ENCODE measurements around the gene AP1S1.

AP1S1 gene

GRCh38 chr7:101161692-101162471 is 7.6 kb downstream of the AP1S1 start:
- DNase-seq (ENCODE audit: low spot score): no peak
- CTCF ChIA-PET: interaction anchor here (0.6 kb wide), 1 partner anchor 18 kb away, joined by 3 read pairs; no protein-coding TSS in a partner anchor
- peak overlapping the region; percentile 86 for H3K27ac ChIP-seq
- POLR2A ChIA-PET (ENCODE audit: low non-redundant PET): no interaction called here
- TF ChIP-seq, protein P1, sequence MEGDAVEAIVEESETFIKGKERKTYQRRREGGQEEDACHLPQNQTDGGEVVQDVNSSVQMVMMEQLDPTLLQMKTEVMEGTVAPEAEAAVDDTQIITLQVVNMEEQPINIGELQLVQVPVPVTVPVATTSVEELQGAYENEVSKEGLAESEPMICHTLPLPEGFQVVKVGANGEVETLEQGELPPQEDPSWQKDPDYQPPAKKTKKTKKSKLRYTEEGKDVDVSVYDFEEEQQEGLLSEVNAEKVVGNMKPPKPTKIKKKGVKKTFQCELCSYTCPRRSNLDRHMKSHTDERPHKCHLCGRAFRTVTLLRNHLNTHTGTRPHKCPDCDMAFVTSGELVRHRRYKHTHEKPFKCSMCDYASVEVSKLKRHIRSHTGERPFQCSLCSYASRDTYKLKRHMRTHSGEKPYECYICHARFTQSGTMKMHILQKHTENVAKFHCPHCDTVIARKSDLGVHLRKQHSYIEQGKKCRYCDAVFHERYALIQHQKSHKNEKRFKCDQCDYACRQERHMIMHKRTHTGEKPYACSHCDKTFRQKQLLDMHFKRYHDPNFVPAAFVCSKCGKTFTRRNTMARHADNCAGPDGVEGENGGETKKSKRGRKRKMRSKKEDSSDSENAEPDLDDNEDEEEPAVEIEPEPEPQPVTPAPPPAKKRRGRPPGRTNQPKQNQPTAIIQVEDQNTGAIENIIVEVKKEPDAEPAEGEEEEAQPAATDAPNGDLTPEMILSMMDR (conservative IDR thresholded peaks at IDR 0.05; ENCODE audit: low read depth): no peak

DNA sequence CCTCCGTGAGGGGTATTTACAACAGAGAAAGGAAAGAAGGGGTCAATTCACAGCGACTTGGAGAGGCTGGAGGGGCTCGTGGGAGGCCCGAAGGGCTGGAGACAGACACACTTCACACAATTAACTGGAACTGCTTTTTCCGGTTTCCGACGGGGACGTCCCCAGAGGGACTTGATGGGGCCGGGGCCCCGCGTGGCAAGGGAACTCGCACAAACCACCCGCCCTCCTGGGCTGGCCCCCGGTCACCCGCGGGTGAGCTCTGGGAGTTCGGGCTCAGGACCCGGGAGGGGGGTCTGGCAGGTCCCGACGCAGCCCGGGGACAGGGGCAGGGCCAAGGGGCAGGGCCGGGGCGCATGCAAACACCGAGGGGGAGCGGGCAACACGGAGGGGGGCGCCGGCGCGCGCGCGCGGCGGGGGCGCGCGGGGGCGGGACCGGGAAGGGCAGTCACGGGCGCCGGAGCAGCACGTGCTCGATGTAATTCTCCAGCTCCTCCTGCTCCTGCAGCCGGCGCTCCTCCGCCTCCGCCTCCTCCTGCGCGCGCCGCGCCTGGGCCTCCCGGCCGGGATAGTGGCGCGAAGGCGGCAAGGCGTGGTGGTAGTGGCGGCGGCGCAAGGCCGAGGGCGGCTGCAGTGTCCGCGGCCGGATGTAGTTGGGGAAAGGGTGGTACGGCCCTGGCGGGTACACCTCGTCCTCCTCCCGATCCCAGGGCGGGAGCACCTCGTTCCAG is 8.4 kb downstream of the AP1S1 start:
- TF ChIP-seq, protein P1 (conservative IDR thresholded peaks at IDR 0.05; ENCODE audit: low read depth): no peak
- DNase-seq (ENCODE audit: low spot score): peak; percentile 69
- ChIA-PET CTCF (interaction anchor here (0.6 to 0.9 kb wide), 2 partner anchors 19 to 26 kb away, joined by 3 to 8 read pairs; no protein-coding TSS in a partner anchor), POLR2A (ENCODE audit: low non-redundant PET) (no interaction called here)
- peak overlapping the region; percentile 86 for H3K27ac ChIP-seq

DNA sequence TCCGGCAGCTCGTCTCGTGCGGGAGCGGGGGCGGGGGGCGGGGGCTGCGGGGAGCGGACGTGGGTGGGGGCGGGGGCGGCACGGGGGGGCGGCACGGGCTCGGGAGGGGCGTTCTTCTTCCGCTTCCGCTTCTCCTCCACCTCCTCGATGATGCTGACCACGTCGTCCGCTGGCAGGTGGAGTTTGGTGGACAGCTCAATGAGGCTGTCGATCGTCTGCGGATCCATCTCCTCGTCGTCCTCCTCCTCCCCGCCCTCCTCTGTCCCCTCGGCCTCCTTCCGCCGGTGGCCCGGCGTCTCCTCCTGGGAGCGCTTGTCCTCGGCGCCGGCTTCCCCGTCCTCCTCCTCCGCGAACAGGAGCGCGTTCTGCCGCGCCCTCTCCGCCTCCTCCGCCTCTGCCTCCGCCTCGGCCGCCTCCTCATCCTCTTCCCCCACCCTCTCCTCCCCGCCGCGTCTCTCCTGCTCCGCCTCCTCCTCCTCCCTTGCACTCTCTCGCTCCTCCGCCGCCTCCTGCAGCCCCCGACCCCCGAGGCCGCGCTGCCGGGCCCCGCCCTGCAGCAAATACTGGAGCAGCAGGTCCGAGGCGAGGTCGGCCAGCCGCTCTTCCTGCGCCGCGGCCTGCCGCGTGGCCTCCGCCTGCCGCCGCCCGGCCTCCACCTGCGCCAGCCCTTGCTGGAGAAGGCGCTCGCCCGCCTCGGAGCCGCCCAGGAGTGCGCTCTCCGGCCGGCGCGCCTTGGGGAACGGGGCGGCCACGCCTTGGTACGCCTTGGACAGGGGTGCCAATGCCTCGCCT is 9.2 kb downstream of the AP1S1 start:
- POLR2A ChIA-PET (ENCODE audit: low non-redundant PET): interaction anchor here (1.1 kb wide), 1 partner anchor 10 kb away, joined by 5 read pairs; no protein-coding TSS in a partner anchor
- TF ChIP-seq, protein P1 (conservative IDR thresholded peaks at IDR 0.05; ENCODE audit: low read depth): no peak
- CTCF ChIA-PET: interaction anchor here (0.6 to 1.4 kb wide), 5 partner anchors 19 to 48 kb away, joined by 3 to 10 read pairs (median 6); no protein-coding TSS in a partner anchor
- DNase-seq (ENCODE audit: low spot score): peak; percentile 48
- peak overlapping the region; percentile 86 for H3K27ac ChIP-seq

DNA sequence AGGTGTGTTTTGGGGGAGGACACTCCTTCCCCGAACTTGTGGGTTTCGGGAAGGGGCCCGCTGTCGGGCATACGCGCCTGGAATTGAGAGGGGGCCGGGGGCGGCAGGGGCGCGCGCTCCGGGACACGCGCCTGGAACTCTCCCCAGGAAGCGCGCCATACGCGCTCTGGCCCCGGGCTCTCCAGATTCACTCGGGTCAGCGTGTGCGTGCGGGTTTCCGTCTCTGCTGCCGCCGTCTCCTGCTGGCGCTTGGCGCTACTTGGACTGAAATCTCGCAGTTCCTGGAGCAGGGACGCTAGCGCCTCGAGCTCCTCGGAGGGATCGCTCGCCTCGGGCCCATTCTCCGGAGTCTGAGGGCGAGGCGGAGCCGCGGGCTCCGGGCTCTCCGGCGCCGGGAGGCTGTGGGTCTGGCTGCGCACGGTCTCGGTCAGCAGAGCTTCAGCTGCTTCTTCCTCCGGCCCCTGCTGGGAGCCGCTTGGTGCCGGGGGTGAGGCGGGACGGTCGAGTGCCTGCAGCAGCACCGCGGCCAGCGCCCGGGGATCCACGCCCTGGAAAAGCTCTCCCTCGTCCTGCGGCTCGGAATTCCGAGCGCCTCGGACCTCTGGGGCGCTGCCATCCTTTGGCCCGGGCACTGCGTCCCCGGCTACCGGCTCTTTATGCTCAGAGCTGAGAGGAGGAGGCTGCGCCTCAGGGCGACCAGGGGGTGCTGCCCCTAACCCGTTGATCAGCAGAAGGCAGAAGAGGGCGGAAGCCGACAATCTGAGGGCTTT is 10.0 kb downstream of the AP1S1 start:
- TF ChIP-seq, protein P1 (conservative IDR thresholded peaks at IDR 0.05; ENCODE audit: low read depth): no peak
- H3K27ac ChIP-seq: peak overlapping the region; percentile 86
- ChIA-PET CTCF (interaction anchor here (0.5 to 1.4 kb wide), 4 partner anchors 20 to 77 kb away, joined by 3 to 10 read pairs (median 4); no protein-coding TSS in a partner anchor), POLR2A (ENCODE audit: low non-redundant PET) (interaction anchor here (0.5 to 1.1 kb wide), 3 partner anchors 9 to 40 kb away, joined by 3 to 7 read pairs (median 5); no protein-coding TSS in a partner anchor)
- DNase-seq (ENCODE audit: low spot score): no peak

- POLR2A ChIA-PET (ENCODE audit: low non-redundant PET): interaction anchor here (0.5 kb wide), 1 partner anchor 41 kb away, joined by 7 read pairs; no protein-coding TSS in a partner anchor
- peak; percentile 95 for DNase-seq (ENCODE audit: low spot score)
- peak within 1 kb of the TSS; percentile 86 for H3K27ac ChIP-seq
- CTCF ChIA-PET: interaction anchor here (1.2 to 2.0 kb wide), 3 partner anchors 21 to 27 kb away, joined by 6 to 10 read pairs (median 7); no protein-coding TSS in a partner anchor
- TF ChIP-seq, protein P1 (conservative IDR thresholded peaks at IDR 0.05; ENCODE audit: low read depth): no peak
Measured at GRCh38 chr7:101165075-101165957, 11.0 kb downstream of the AP1S1 start, which contains the start of gene VGF. Gene VGF (minus strand): TSS chr7:101165569. CDS start chr7:101164843, 726 bp downstream.
